ENCODE measurements around the gene TBL1XR1.

DNA sequence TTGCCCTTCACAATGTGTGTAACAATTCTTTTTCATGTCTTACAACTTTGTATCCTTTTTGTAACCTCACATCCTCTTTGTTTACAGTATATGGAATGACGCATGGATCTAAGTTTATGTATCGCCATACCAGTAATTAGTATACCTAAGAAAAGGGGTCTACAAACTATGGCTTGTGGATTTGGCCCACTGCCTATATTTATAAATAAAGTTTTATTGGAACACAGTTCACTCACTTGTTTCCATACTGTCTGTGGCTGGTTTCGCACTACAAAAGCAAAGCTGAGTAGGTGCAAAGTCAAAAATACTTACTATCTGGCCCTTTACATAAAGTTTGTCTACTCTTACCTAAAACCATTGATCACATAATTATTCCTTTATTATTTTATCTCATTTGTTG is 226.5 kb downstream of the TBL1XR1 start:
- TF ChIP-seq POLR2AphosphoS5 (IDR thresholded peaks at IDR 0.05; ENCODE audit: low read depth, low read length) = no peak
- TF ChIP-seq SP1 (IDR thresholded peaks at IDR 0.05; ENCODE audit: low read depth) = no peak
- TF ChIP-seq, protein P1, sequence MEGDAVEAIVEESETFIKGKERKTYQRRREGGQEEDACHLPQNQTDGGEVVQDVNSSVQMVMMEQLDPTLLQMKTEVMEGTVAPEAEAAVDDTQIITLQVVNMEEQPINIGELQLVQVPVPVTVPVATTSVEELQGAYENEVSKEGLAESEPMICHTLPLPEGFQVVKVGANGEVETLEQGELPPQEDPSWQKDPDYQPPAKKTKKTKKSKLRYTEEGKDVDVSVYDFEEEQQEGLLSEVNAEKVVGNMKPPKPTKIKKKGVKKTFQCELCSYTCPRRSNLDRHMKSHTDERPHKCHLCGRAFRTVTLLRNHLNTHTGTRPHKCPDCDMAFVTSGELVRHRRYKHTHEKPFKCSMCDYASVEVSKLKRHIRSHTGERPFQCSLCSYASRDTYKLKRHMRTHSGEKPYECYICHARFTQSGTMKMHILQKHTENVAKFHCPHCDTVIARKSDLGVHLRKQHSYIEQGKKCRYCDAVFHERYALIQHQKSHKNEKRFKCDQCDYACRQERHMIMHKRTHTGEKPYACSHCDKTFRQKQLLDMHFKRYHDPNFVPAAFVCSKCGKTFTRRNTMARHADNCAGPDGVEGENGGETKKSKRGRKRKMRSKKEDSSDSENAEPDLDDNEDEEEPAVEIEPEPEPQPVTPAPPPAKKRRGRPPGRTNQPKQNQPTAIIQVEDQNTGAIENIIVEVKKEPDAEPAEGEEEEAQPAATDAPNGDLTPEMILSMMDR (IDR thresholded peaks at IDR 0.05 in 2 of 3, conservative IDR thresholded peaks at IDR 0.05 in 1 of 3; ENCODE audit: borderline replicate concordance in 1 of 3, insufficient read depth in 1 of 3, low read depth in 2 of 3, low read length in 2 of 3) = no peak
- no peak for TF ChIP-seq POLR2A (IDR thresholded peaks at IDR 0.05; ENCODE audit: borderline replicate concordance, extremely low read depth, insufficient read depth, insufficient read length)

Data from HCT116 (cell line).